NCI-H345 treated with DMSO at 0.1 percent for 48 hours (cell line): ENCODE results near the gene CIDEA.
A peak's percentile ranks its signal among the peaks of the same experiment; 100 is the strongest.
"Not testable (repeated sequence)": the region's sequence is repeated elsewhere in the genome, so short reads cannot be mapped to it uniquely, and the experiment has no call there.

Source experiments
- DNase-seq: peaks from one replicate; lab custom pipeline; 2025; ENCODE audit not compliant: unreplicated experiment; lab: John Stamatoyannopoulos, UW

The CIDEA gene, protein sequence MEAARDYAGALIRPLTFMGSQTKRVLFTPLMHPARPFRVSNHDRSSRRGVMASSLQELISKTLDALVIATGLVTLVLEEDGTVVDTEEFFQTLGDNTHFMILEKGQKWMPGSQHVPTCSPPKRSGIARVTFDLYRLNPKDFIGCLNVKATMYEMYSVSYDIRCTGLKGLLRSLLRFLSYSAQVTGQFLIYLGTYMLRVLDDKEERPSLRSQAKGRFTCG

DNA sequence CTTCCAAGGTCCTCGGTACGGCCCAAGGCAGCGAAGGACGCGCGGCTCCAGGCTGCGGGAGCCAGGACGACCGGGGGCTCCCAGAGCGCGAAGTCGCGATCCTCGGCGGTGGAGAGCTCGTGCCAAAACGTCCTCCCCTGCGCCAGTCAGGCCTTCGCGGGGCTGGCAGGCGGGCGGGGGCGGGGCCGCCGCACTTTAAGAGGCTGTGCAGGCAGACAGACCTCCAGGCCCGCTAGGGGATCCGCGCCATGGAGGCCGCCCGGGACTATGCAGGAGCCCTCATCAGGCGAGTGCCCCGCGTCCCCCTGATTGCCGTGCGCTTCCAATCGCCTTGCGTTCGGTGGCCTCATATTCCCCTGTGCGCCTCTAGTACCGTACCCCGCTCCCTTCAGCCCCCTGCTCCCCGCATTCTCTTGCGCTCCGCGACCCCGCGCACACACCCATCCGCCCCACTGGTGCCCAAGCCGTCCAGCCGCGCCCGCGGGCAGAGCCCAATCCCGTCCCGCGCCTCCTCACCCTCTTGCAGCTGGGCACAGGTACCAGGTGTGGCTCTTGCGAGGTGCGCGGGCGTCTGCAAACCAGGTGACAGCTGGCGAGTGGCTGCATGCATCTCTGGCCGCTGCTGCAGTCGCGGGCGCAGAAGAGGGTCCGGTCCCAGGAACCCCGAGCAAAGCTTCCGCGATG, at the start of gene CIDEA:
CIDEA (plus strand) TSS at position 226 of the 684 bp plus-strand sequence; CDS start at position 249, 23 bp downstream.
- DNase-seq: no peak

DNA sequence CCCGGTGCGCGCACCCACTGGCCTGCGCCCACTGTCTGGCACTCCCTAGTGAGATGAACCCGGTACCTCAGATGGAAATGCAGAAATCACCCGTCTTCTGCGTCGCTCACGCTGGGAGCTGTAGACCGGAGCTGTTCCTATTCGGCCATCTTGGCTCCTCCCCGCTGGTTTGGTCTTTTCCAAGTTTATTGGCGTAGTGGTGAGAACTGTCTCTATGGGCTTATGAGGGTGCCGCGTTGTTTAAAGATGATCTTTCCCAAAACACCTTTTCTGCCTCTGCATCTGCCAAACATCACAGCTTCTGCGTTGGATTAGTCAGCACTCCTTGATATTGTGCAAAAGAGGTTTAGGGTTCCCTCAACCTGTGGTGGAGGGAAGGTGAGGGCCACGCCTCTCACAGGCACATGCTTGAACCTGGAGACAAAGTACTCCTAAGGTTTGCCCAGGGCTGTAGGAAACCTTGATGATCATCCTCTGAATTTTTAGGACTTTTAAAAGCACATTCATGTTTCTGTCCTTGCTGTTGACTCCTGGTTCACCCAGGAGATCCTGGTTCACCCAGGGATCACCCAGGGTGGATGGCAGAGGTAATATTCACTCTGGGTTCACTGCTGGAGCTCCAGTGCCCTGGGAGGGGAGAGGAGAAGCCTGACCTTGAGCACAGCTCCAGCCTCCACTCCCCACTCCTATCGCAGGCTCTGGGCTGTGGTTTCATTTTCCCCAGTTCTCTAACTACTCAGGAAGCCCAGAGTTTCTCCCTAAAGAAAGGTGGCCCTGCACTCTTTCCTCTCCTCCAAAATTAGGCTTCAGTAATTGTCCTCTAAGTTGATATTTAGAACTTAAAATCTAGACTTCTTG, 45.6 kb upstream of the CIDEA start:
- not testable (repeated sequence) for DNase-seq

DNA sequence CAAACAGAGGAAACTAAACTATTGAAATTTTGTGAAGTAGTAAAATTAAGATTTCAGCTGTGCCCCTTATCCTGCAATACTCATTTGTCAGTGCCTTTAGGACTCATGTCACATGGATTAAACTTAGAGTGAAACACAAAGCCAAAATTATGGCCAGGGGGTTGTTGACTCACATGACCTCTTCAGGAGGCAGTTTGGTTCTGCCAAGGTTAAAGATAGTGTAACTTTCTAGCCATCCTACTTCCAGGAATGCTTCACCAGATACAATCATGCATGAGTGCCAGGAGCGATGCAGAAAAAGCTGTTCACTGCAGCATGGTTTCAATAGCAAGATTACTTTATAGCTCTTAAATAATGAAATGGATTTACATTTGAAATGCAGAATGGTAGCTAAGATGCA, 41.9 kb upstream of the CIDEA start:
- DNase-seq: not testable (repeated sequence)

DNA sequence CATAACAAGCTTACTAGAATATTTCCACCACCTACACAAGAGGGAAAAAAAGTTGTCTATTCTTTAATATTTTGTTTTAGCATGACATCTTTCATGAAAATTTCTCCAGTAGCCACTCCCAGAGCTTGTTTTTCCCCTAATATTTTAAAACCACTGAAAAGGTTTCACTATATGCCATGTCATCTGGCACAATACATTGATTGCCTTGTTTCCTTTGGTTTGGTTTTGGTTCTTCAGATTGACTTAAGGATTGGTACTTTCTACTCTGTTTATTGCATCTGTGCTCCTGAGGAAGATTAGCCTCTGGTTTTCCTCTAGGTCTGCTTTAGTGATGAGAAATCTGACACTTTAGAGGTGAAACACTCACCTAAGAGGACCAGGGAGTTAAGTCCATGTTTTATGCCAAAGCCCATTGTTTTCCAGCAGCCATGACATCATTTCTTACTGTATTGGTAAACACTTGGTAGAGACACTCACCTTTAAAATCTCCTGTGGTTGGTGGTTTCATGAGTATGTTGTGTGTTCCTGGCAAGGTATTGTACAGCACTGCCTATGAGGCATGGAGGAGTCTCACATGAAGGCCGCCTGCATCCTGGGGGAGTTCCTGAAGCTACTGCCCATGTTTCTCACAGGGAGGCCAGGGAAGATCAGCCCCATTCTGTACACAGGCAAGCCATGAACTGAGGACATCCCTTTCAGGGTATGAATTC, 39.7 kb upstream of the CIDEA start:
- DNase-seq: not testable (repeated sequence)

DNA sequence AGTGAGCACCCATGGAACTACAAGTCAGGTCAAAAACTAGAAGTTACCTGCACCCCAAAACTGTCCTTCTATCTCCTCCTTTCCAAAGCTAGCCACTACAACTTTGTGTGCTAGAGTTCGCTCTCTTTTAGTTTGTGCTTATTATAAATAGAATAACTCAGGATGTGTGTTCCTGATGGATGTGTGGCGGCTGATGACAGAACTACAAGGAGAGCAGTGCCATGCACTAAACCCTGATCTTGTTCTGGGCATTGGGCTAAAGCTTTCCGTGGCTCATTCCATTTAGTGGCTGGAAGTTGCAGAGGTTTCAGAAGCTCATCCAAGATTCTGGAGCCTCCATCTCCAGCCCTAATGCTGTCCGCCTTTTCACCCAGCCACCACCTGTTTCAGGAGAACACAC, 37.7 kb upstream of the CIDEA start:
- DNase-seq: not testable (repeated sequence)

DNA sequence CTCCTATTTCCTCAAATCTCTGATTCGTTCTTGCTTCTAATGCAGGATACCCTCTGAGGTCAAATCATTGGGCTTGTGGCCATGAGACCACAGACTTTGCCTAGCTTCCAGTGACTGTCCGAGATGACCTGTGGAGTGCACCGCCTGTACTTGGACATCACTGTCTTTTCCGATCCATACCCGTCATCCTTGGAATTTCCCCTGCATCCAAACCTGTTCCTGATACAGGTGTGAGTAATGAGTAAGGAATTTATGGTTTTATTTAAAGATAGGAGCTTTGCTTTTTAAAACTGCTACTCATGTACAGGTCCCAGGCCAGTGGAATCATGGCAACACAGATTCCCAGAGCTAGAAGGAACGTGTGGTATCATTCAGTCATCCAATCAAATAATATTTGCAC, 35.6 kb upstream of the CIDEA start:
- not testable (repeated sequence) for DNase-seq

DNA sequence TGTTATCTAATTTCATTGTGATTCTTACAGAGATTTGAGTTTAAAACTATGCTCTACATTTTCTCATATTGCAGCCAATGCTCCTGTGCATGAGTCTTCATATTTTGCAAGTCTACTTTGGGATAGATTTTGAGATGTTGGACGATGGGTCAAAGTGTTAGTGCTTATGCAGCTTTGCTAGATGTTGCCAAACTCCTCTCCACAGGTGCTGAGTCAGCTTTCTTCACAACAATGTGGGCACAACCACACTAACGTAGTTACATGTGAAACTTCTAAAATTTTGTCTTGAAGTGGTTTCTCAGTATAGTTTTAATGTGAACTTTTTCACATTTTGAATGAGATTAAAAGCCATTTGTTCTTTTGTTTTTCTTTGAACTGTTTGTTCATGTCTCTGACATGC, 32.1 kb upstream of the CIDEA start:
- not testable (repeated sequence) for DNase-seq

DNA sequence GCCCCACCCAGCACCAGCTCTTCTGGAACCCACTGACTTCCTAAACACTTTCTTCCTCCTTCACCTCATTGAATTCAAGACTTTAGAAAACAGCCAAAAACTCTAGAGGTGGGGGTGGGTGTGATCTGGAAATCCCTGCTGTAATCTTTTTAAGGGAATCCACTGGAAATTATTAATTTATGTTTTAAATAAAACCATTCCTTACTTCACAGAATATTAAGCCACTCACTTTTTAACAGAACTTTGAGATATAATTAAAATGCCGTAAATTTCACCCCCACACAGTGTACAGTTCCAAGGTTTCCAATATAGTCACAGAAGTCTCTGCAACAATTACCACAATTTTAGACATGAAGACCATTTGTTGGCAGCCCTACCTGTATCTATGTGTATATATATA, 30.8 kb upstream of the CIDEA start:
- DNase-seq: not testable (repeated sequence)

DNA sequence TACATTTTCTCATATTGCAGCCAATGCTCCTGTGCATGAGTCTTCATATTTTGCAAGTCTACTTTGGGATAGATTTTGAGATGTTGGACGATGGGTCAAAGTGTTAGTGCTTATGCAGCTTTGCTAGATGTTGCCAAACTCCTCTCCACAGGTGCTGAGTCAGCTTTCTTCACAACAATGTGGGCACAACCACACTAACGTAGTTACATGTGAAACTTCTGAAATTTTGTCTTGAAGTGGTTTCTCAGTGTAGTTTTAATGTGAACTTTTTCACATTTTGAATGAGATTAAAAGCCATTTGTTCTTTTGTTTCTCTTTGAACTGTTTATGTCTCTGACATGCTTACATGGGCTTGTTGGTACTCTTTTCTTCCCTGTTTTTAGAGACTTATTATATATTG, 27.4 kb upstream of the CIDEA start:
- DNase-seq: not testable (repeated sequence)

DNA sequence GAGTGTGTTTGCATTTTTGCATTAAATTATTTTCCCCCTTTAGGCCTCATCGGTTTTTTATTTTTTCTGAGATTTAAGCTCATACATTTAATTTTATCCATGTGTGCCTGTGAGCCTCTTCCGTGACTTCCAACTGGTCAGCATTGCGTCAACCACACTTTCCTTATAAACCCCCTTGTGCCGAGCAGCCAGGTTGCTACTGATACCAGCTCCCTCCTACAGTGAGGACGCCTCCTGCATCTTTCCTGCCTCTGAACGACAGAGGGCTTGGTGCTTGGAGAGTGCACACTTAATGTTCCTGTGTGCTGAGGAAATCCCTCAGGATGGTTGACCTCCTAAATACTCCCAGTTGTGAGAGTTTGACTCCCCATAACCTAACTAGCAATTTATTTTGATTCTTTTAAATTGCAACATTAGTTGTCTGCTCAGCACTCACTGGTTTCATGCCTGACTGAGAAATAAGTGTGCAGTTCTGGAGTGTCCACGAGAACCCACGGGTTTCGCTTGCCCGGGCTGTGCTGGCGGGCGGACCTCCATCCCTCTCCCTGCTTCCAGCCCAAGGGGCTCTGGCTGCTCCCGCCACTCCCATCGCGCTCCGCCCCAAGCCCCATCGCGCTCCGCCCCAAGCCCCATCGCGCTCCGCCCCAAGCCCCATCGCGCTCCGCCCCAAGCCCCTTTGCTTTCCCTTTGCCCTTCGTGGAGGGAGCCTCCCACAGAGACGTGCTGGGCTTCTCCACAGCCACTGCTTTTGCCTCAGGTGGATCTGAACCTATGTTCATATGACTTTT, 26.6 kb upstream of the CIDEA start:
- not testable (repeated sequence) for DNase-seq

DNA sequence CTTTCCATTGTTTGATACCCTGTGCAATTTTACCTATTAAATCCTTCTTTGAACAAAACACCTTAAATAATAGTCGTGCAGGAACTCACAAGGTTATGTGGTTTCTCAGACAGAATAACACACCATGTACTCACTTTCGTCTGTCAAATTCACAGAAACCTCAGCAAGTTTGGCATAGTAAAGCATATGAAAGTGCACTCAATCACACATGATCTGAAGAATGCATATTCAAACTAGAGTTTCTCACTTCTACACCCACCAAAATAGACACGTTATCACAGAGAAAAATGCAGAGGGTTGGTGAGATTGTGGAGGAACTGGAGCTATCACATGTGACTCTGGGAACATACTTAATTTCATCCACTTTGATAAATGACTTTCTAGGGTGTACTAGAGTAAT, 25.9 kb upstream of the CIDEA start:
- DNase-seq: not testable (repeated sequence)

DNA sequence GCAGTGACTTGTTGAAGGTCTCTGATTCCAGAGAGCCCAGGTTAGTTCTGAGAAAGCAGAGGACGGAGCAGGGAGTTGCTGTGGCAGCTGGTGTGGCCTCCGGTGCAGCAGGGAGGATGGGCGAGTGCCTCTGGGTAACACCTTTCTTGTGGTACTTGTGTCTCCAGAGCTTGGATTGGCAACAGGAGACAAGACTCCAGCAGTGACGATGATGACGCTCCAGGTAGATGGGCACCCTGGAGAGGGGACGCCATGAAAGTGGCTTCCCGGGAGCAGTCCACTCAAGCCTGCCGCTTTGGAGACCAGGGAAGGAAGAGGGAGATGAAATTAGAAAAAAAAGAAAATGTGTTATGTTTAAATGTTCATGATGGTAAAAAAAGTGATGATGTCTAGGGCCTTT, 23.6 kb upstream of the CIDEA start:
- not testable (repeated sequence) for DNase-seq

DNA sequence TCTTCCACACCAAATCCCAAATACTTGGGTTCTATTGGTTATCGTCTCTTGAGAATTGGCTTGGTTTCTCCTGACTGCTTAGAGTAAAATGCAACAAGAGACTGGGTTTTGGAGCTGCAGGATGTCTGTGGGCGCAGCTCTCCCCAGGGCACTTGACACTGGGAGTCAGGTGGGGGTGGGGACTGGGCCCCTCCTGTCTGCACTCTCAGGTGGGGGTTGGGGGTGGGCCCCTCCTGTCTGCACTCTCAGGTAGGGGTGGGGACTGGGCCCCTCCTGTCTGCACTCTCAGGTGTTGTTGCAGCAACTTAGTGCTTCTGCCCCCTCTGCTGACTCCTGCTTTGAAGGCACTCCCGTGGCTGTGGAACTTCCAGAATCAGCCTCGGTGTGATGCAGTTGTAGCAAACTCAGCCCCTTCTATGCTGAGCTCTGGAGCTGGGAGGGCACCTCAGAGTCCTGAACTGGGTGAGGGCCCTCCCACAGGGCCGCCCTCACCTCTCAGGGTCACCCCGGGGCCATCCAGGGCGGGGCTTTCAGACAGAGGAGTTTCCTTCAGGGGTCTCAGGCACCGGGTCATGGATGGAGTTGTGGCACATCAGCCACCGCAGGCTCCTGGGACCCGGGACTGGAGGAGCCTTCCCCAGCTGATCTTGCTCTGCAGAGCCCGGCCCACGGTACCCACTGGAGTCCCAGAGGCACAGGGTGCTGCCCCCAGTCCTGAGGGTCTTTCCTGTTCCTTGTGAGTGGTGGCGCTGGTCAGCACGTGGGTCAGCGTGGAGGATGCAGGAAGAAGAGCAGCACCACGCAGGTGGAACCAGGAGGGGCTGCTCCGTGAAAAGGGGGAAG, 22.9 kb upstream of the CIDEA start:
- DNase-seq: no peak

DNA sequence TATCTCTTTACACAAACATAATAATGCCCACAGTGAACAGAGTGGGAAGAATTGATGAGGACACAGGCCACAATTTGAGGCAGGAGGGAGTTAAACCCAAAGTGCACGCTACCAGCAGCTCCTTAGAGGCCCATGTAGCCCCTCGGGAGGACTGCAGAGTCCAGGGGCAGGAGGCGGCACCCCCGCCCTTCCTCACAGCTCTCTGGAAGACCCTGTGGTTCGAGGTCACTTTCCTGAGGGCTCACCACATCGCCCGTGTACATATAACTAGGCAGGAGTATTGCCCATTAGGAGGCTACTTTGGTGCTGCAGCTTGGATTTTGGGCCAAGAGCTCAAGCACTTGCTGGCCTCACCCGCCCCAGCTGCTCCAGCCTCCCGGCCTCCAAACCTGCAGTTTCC, 22.2 kb upstream of the CIDEA start:
- no peak for DNase-seq

DNA sequence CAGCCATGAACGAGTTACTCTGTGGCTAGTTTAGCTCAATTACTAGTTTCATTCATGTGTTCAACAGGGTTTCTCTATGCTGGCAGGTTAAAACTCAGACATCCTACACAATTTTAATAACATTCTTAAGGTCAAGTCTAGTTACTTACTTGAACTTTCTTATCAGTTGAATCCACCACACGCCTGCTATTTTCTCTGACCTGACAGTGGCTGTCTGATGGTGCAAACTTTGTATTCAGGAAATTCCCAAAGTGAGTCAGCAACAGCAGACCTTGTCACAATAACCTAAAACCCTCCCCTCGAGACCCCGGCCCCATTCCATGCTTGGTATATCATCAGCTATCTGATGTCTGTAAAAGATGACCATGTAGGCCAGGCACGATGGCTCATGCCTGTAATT, 20.8 kb upstream of the CIDEA start:
- DNase-seq: no peak

DNA sequence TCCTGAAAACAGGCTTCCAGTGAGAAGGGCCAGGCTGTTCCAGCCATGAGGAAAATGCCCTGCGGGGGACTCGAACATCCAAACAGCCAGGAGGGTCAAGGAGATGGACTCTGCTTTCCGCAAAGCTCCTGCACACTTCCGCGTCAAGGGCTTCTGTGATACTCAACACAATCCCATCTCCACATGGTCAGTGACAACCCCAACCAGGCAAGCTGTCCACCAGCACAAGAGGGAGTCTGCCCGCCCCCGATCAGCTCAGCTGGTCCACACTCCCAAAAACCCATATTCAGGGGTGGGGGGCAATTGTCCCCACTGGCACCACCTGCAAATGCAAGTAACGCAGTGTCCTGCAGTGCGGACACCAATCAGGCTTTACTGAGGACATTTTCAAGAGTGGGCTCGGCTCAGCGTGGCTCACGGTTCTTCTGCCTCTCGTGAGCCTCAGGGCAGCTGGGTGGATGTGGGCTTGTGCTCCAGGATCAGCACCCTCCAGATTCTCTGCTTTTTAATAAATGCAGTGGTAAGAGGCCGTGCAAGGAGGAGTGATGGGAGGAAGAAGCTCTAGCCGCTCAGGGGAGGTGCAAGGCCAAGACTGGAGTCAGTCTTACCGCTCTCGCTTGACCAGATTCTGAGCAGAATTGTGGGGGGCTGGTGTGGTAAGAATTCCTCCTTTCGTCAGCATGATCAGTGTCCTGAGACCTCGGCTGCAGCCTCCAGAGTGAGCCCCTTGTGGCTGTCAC, 19.5 kb upstream of the CIDEA start:
- DNase-seq: no peak

DNA sequence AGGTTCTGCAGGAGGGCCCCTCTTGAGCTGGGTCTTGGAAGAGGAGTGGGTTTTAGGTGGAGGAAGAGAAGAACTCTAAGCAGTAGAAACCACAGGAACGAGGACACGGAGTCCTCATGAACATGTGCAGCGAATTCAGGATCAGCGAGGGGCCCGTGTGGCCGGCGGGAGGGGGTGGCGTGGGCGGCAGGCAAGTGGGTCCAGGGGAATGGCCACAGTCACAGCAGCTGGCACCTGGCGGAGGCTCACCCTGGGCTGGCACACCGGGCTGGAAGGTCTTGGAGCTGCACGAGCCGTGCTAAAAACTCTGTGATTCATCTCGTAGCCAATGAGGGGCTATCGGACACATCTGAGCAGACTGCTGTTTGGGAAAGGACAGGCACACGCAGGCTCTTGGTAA, 18.0 kb upstream of the CIDEA start:
- DNase-seq: no peak

DNA sequence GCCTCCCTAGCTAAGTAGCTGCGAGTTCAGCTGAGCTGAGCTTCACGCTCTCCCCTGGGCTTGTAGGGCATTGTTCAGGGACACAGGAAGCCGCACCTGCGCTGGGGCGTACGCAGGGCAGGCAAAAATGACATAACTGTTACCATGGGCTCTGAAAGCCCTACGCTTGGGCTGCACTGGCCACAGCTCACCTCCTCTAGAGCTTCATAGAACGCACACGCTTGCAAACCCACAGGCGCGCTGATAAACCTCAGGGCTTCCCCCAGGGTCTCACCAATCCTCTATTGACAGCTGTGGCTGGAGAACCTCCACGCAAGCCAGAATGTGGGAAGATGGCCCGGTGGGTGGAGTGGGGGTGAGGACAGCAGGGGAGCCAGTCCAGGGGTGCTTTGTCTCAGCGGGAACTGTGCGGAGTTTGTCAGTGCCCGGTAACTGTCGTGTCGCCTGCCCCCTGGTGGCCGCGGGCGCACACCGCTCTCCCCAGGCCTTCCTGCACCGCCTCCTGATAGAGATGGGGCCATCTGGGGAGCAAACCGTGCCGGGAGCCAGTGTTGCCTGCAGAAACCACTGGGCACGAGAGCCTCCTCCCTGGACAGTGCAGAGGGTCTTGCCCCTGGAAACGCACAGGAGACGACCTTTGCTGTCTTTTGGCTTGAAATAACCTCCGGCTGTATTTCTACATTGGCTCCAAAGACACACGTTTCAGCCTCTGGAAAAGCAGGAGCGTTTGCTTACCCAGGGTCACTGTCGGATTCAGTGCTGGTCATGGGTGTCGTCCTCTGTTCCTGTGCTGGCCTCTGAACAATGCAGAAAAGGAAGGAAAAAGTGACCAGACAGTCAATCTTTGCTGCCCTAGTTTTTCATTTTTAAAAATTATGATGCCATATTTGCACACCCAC, 17.0 kb upstream of the CIDEA start:
- DNase-seq: peak; percentile 33
